T-cell (primary cell): ENCODE measurements around the gene SLFN12. TPM values are rescaled to one million over a fixed set of nuclear protein-coding genes. Genes with fewer than 3 reads are reported as not detected.
"Not testable (repeated sequence)": the region's sequence is repeated elsewhere in the genome, so short reads cannot be mapped to it uniquely, and the experiment has no call there.

Source experiments
- ATAC-seq, 4 experiments: fragments of 200-7000 bp in 3 of 4; fragments of 150-1000 bp in 1 of 4; cut with Tn5 transposase; replicated peaks in 1 of 4; 1 replicate in 3 of 4; 2 replicates in 1 of 4; pipeline ENCODE4 v1.10.0; 2021; ENCODE audit warnings: moderate library complexity in 3 of 4, mild to moderate bottlenecking in 2 of 4, moderate number of reproducible peaks in 1 of 4
- CTCF ChIA-PET, 2 donors: fragments of 300-600 bp; sonication (Branson Sonifier 250); formaldehyde crosslinking; loops; one replicate each; lab custom pipeline; 2022; ENCODE audit warnings: antibody characterized with exemption in 2 of 2; lab: Charles Lee
- POLR2A ChIA-PET, 2 donors: fragments of 300-600 bp; sonication (Branson Sonifier 250); formaldehyde crosslinking; loops; one replicate each; lab custom pipeline; 2022; ENCODE audit warnings: antibody characterized with exemption in 2 of 2; lab: Charles Lee
- DNase-seq, 35 experiments: peaks; one replicate each; pipeline versions ENCODE4 v3.0.0 to v3.0.0-alpha.2; 2013 to 2023
- H3K27ac ChIP-seq: one replicate; pipeline ENCODE4 v1.5.1; 2013; ENCODE audit warnings: low read length
- H3K27me3 ChIP-seq, 2 experiments: replicated peaks in 1 of 2; 1 replicate in 1 of 2; 2 replicates in 1 of 2; pipeline versions ENCODE4 v1.6.1 to v1.7.0; 2013; ENCODE audit warnings: low read length in 1 of 2, mixed read lengths in 1 of 2; ENCODE audit not compliant: control insufficient read depth in 2 of 2, insufficient read depth in 2 of 2; ENCODE audit errors: extremely low read depth in 1 of 2
- H3K36me3 ChIP-seq, 2 donors: 1 replicate in 1 of 2; 2 replicates in 1 of 2; pipeline versions ENCODE4 v1.6.1 to v1.7.0; 2013; ENCODE audit warnings: low read length in 1 of 2; ENCODE audit not compliant: control insufficient read depth in 2 of 2, insufficient read depth in 1 of 2; ENCODE audit errors: extremely low read depth in 1 of 2
- H3K4me1 ChIP-seq, 2 experiments: 1 replicate in 1 of 2; 2 replicates in 1 of 2; pipeline versions ENCODE4 v1.6.1 to v1.7.0; 2013; ENCODE audit warnings: low read length in 2 of 2, mixed read lengths in 1 of 2; ENCODE audit not compliant: insufficient read depth in 2 of 2, control insufficient read depth in 1 of 2; ENCODE audit errors: extremely low read depth in 1 of 2
- H3K4me3 ChIP-seq, 2 donors: 1 replicate in 1 of 2; 2 replicates in 1 of 2; pipeline versions ENCODE4 v1.5.1 to v1.7.0; 2013; ENCODE audit warnings: mild to moderate bottlenecking in 2 of 2, low read length in 1 of 2, moderate library complexity in 1 of 2; ENCODE audit not compliant: control insufficient read depth in 1 of 2; ENCODE audit errors: extremely low read depth in 1 of 2
- H3K9me3 ChIP-seq: 2 replicates; pipeline ENCODE4 v1.7.0; 2013
- H3K27ac Mint-ChIP-seq, 2 donors: one replicate each; pipeline ENCODE4 v1.8.0; 2020 to 2021; ENCODE audit warnings: mild to moderate bottlenecking in 2 of 2, mixed read lengths in 2 of 2
- H3K27me3 Mint-ChIP-seq, 2 donors: one replicate each; pipeline ENCODE4 v1.8.0; 2021 to 2022; ENCODE audit warnings: mixed read lengths in 2 of 2
- H3K36me3 Mint-ChIP-seq: one replicate; pipeline ENCODE4 v1.8.0; 2021; ENCODE audit warnings: mixed read lengths
- H3K4me1 Mint-ChIP-seq, 3 donors: one replicate each; pipeline ENCODE4 v1.8.0; 2020 to 2022; ENCODE audit warnings: mixed read lengths in 3 of 3, mild to moderate bottlenecking in 1 of 3
- H3K4me3 Mint-ChIP-seq, 3 donors: one replicate each; pipeline ENCODE4 v1.8.0; 2020 to 2022; ENCODE audit warnings: mild to moderate bottlenecking in 3 of 3, mixed read lengths in 3 of 3, moderate library complexity in 3 of 3
- H3K9me3 Mint-ChIP-seq, 3 donors: one replicate each; pipeline ENCODE4 v1.8.0; 2020 to 2022; ENCODE audit warnings: mixed read lengths in 3 of 3
- WGBS: methylation state at CpG from one replicate; pipeline ENCODE4 v1.1.5; 2013; ENCODE audit warnings: missing lambda C conversion rate; ENCODE audit not compliant: insufficient coverage; 5-methylcytosine and 5-hydroxymethylcytosine counted together
- total RNA-seq, 35 experiments: library from RNA in 6 of 35; stranded (reverse) in 6 of 35; fragments of 120-200 nt in 1 of 35; gene quantifications; one replicate each; pipeline versions ENCODE4 v1.2.1 to v1.2.4 and lab custom pipeline; 2013 to 2026

The SLFN12 gene
- total RNA-seq, 5 donors from 2014 or later (not counting 1 experiment from before 2014, with no cell fraction given) = 4.9 to 8.1 (median 7.1) TPM

DNA sequence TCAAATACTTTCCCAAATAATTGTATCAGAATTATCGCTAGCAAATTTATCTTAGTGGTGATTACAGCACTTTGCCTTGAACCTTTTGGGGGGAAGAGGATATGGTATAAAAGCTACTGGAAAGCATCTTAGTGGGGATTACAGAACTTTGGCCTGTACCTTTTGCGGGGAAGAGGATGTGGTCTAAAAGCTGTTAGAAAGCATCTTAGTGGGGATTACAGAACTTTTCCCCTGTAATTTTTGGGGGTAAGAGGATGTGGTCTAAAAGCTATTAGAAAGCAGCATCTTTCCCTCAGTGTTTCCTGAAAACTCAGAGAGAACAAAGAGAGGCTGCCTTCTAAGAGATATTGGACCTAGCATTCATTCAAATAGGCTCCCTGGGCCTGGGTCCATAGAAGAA, 4.1 kb downstream of the SLFN12 start:
- ChIA-PET CTCF (interaction anchor here in 1 of 2 donors (0.9 kb wide), 1 partner anchor 59 kb away, joined by 6 read pairs; no protein-coding TSS in a partner anchor), POLR2A (interaction anchor here (0.5 to 0.7 kb wide), 3 partner anchors 44 to 65 kb away, joined by 3 to 5 read pairs (median 3); no protein-coding TSS in a partner anchor)
- H3K36me3 ChIP-seq = no peaks in the 10 kb centered on the region
- peaks cover 16 to 27% of the 10 kb centered on the region in 2 experiments for H3K4me1 ChIP-seq
- DNase-seq (peak in 1 of 35 experiments; percentile 21), ATAC-seq (peak in 1 of 4 experiments; percentile 18)
- WGBS = no CpG with 5 or more reads among the region's 2 CpGs
- Mint-ChIP-seq H3K4me3 (no peak overlapping the region), H3K9me3 (no peaks in the 10 kb centered on the region), H3K27ac (peak overlapping the region in 1 of 2 donors; percentile 4), H3K27me3 (no peaks in the 10 kb centered on the region), H3K36me3 (no peaks in the 10 kb centered on the region), H3K4me1 (peaks cover 42 to 51% (median 47%) of the 10 kb centered on the region in 3 donors)
- H3K27ac ChIP-seq = no peak overlapping the region
- no peak overlapping the region for H3K4me3 ChIP-seq
- H3K9me3 ChIP-seq = no peaks in the 10 kb centered on the region
- H3K27me3 ChIP-seq = no peaks in the 10 kb centered on the region

DNA sequence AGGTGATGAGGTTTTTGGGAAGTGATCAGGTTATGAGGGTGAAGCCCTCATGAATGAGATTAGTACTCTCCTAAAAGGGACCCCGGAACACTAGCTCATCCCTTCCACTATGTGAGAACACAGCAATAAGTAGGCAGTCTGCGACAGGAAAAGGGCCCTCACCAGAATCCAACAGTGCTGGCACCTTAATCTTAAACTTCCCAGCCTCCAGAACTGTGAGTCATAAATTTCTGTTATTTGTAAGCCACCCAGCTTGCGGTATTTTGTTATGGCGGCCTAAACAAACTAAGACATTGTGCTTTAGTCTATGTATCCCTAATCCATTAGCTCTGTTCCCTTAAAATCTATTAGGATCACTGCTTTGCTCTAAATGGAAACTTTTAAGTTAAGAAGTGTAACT, 8.5 kb downstream of the SLFN12 start:
- Histone ChIP-seq H3K4me3 (no peak overlapping the region), H3K27ac (no peak overlapping the region), H3K9me3 (no peaks in the 10 kb centered on the region), H3K36me3 (peaks cover 4 to 6% of the 10 kb centered on the region in 2 donors), H3K4me1 (peaks cover 4 to 7% of the 10 kb centered on the region in 2 experiments), H3K27me3 (no peaks in the 10 kb centered on the region)
- POLR2A ChIA-PET = interaction anchor here in 1 of 2 donors (0.5 kb wide), 1 partner anchor 262 kb away, joined by 3 read pairs; no protein-coding TSS in a partner anchor
- Mint-ChIP-seq H3K9me3 (no peaks in the 10 kb centered on the region), H3K27ac (no peak overlapping the region), H3K36me3 (peaks cover 22% of the 10 kb centered on the region), H3K4me3 (no peak overlapping the region), H3K27me3 (no peaks in the 10 kb centered on the region), H3K4me1 (peaks cover 12 to 14% (median 12%) of the 10 kb centered on the region in 3 donors)
- ATAC-seq (no peak), DNase-seq (no peak)
- no CpG with 5 or more reads among the region's 4 CpGs for WGBS
- CTCF ChIA-PET = interaction anchor here (0.6 kb wide), 2 partner anchors 15 to 173 kb away, joined by 3 to 4 read pairs; no protein-coding TSS in a partner anchor

DNA sequence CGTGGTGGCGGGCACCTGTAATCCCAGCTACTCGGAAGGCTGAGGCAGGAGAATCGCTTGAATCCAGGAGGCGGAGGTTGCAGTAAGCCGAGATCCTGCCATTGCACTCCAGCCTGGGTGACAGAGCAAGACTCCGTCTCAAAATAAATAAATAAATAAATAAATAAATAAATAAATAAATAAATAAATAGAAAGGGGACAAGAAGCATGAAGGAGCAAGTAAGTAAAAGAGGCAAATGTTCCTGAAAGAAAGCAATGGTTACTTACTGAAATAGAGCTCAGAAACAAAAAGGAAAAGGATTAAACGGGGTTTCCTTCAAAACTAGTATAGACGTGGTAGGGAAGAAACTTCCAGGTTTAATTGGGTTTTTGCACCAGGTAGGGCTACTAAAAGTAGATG, 11.2 kb downstream of the SLFN12 start:
- H3K27me3 Mint-ChIP-seq, H3K36me3 ChIP-seq, H3K27ac ChIP-seq, H3K27ac Mint-ChIP-seq, H3K4me3 Mint-ChIP-seq, DNase-seq, H3K4me1 ChIP-seq, H3K27me3 ChIP-seq, POLR2A ChIA-PET, H3K4me3 ChIP-seq, H3K9me3 Mint-ChIP-seq, H3K9me3 ChIP-seq, H3K4me1 Mint-ChIP-seq, ATAC-seq: not testable (repeated sequence)
- WGBS = no CpG with 5 or more reads among the region's 9 CpGs
- CTCF ChIA-PET = interaction anchor here in 1 of 2 donors (0.7 kb wide), 1 partner anchor 204 kb away, joined by 7 read pairs; no protein-coding TSS in a partner anchor
- H3K36me3 Mint-ChIP-seq = peaks cover 32% of the 10 kb centered on the region

DNA sequence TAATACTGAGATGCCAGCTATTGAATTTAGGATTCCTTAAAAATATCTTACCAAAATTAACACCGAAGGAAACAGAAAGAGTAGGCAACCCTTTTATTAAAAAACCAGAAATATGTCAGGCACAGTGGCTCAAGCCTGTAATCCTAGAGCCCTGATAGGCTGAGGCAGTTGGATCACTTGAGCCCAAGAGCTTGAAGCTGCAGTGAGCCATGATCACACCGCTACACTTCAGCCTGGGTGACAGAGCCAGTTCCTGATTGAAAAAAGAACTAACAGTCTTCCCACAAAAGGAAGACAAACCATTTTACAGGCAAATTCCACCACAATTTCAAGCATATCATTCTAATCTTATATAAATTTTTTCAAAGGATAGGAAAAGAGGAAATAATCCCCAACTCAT, 15.6 kb downstream of the SLFN12 start:
- Histone ChIP-seq H3K9me3 (no peaks in the 10 kb centered on the region), H3K27ac (no peak overlapping the region), H3K36me3 (peaks cover 3 to 9% of the 10 kb centered on the region in 2 donors), H3K4me3 (no peak overlapping the region), H3K27me3 (no peaks in the 10 kb centered on the region), H3K4me1 (no peaks in the 10 kb centered on the region)
- H3K4me1 Mint-ChIP-seq = peaks cover 0 to 6% (median 2%) of the 10 kb centered on the region in 3 donors
- no peaks in the 10 kb centered on the region for H3K27me3 Mint-ChIP-seq
- H3K9me3 Mint-ChIP-seq = peaks cover 0 to 11% (median 3%) of the 10 kb centered on the region in 3 donors
- CTCF ChIA-PET = no interaction called here
- WGBS = 100% methylated on average over 1 of the region's 2 CpGs
- no peak overlapping the region for H3K27ac Mint-ChIP-seq
- no peak overlapping the region for H3K4me3 Mint-ChIP-seq
- DNase-seq = no peak
- peaks cover 53% of the 10 kb centered on the region for H3K36me3 Mint-ChIP-seq
- POLR2A ChIA-PET = no interaction called here
- no peak for ATAC-seq

DNA sequence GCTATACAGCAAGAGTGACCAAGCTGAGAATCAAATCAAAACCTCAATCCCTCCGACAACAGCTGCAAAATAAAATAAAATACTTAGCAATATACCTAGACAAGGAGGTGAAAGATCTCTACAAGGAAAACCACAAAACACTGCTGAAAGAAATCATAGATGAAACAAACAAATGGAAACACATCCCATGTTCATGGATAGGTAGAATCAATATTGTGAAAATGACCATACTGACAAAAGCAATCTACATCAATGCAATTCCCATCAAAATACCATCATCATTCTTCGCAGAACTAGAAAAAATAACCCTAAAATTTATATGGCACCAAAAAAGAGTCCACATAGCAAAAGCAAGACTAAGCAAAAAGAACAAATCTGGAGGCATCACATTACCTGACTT, 17.6 kb downstream of the SLFN12 start:
- Mint-ChIP-seq H3K9me3 (peaks cover 0 to 11% (median 3%) of the 10 kb centered on the region in 3 donors), H3K36me3 (peaks cover 65% of the 10 kb centered on the region)
- H3K4me1 ChIP-seq, DNase-seq, H3K4me1 Mint-ChIP-seq, CTCF ChIA-PET, H3K9me3 ChIP-seq, H3K27me3 Mint-ChIP-seq, H3K4me3 Mint-ChIP-seq, H3K27ac ChIP-seq, ATAC-seq, H3K27ac Mint-ChIP-seq, H3K4me3 ChIP-seq, H3K27me3 ChIP-seq, POLR2A ChIA-PET: not testable (repeated sequence)
- no CpG with 5 or more reads among the region's 2 CpGs for WGBS
- H3K36me3 ChIP-seq = peaks cover 0 to 18% of the 10 kb centered on the region in 2 donors

DNA sequence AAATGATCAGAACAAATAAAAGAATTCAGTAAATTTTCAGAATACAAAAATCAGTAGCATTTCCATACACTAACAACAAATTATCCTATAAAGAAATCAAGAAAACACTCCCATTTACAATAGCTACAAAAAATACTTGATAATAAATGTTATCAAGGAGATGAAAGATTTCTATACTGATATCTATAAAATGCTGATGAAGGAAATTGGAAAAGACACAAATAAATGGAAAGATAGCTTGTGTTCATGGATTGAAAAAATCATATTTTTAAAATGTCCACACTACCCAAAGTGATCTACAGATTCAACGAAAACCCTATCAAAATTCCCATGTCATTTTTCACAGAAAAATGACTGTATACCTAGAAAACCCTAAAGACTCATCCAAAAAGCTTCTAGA, 18.1 kb downstream of the SLFN12 start:
- Histone ChIP-seq H3K9me3 (no peaks in the 10 kb centered on the region), H3K4me3 (no peak overlapping the region), H3K36me3 (peaks cover 0 to 16% of the 10 kb centered on the region in 2 donors), H3K4me1 (no peaks in the 10 kb centered on the region), H3K27ac (no peak overlapping the region), H3K27me3 (no peaks in the 10 kb centered on the region)
- 75% methylated on average over 1 of the region's 1 CpG for WGBS
- ChIA-PET POLR2A (no interaction called here), CTCF (no interaction called here)
- peaks cover 65% of the 10 kb centered on the region for H3K36me3 Mint-ChIP-seq
- ATAC-seq = no peak
- H3K9me3 Mint-ChIP-seq = peaks cover 0 to 11% (median 3%) of the 10 kb centered on the region in 3 donors
- peaks cover 0 to 6% (median 2%) of the 10 kb centered on the region in 3 donors for H3K4me1 Mint-ChIP-seq
- DNase-seq = no peak
- H3K4me3 Mint-ChIP-seq = no peak overlapping the region
- no peaks in the 10 kb centered on the region for H3K27me3 Mint-ChIP-seq
- H3K27ac Mint-ChIP-seq = no peak overlapping the region
